Stimulated activated CD8-positive, alpha-beta memory T cell treated with anti-CD3 and anti-CD28 coated beads, Interleukin-2, amount 100 ng/mL, for 1 hour (primary cell): Measurements from ENCODE around the gene ZNF280B.
"Not testable (repeated sequence)": the region's sequence is repeated elsewhere in the genome, so short reads cannot be mapped to it uniquely, and the experiment has no call there.

Experiments used
- DNase-seq, 2 donors: peaks; one replicate each; pipeline ENCODE4 v3.0.0-alpha.2; 2020; ENCODE audit warnings: low read depth in 2 of 2

ZNF280B gene

DNA sequence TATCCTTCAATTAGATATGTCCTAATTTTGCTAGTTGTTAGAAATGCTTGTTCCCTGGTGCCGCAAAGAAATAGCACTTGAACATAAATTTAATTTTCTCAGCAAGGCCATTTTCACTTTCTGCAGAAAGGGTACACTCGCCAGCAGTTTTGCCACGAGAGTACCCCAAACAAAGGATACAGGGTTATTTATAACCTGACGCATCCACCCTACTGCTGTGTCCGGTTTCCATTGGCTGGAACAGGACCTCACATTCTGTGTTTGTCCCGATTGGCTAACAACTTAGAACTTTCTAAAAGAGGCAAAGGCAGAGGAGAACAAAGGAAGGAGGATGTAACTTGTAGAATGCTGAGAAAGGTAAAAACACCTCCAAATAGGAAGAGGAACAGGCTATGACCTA lies 1.4 kb upstream of the ZNF280B start:
- DNase-seq: not testable (repeated sequence)

DNA sequence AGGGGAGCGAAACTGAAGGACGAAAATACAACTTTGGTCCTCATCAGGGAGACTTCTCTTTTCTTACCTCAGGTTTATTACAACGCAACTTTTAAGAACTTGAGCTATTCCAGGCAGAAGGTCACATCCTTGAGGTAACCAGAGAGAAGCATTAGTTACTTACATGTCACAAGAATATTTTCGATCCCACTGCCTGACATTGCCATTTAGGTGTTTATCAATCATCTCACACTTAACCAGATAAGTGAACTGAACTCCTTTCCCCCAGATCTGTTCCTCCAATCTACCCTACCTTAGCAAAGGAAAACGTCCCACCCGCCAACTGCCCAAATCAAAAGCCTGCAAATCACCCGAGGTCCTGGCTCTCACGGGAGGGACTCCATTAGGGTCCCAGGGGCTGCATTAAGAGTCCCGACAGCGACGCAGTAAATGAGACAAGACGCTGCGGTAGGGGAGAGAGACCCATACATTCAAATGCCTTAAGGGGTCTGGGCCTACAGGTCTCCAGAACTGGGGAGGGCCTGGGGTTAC lies 734 bp downstream of the ZNF280B start:
- DNase-seq: no peak

DNA sequence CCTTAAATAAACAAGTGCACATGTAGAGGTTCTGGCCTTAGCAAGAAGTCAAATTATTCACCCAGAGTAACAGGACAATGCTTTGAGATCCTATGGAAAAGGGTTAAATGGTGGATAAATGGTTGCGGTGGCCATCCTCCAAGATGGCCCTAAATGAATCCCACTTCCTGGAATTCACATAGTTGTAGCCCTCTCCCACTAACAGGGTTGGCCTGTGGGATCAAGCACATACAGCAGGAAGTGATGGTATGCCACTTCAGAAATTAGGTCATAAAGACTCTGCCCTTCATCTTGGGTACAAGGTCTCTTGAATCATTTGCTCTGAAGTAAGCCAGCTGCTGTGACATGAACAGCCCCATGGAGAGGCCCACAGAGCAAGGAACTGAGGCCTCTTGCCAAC lies 1.8 kb downstream of the ZNF280B start:
- DNase-seq: no peak

DNA sequence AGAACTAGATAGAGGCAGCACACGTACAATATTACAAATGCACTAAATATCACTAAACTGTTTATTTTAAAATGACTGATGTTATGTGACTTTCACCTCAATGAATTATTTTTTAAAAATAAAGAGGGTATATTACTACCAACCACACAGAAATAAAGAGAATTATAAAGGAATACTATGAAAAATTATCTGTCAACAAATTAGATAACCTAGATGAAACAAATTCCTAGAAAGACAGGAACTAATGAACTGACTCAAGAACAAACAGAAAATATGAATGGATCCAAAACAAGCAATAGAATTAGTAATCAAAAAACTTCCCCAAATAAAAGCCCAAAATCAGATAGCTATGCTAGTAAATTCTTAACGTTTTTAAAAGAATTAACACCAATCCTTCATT lies 10.3 kb downstream of the ZNF280B start:
- no peak for DNase-seq

DNA sequence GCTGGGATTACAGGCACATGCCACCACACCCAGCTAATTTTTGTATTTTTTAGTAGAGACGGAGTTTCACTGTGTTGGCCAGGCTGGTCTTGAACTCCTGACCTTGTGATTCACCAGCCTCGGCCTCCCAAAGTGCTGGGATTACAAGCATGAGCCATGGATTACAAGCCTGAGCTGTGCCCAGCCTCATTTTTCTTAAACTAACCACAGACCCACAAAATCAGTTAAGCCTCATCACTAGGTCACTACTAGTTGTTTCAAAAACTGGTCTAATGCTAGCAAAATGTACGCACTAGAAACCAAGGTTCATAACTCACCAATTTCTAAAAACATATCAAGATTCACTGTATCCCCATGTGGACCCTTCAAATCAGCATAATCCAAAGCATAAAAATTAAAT lies 17.0 kb downstream of the ZNF280B start:
- DNase-seq: not testable (repeated sequence)

DNA sequence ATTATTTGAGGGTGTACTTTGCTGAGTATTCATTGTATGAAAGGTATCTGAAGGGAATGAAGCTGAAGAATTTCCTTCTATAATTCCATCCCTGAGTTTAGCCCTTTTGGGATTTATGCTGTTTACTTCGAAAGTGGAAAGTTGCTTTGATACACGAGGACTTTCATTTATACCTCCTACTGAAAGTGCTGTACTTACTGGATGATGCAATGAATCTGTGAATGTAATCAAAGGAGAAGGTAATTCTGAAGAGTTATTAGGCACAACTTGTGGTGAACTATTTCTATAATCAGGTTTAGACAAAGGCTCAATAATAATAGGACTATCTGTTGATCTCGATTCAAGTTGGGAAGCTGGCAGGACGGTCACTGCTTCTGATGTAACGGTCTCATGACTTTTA lies 19.8 kb downstream of the ZNF280B start:
- DNase-seq: no peak

DNA sequence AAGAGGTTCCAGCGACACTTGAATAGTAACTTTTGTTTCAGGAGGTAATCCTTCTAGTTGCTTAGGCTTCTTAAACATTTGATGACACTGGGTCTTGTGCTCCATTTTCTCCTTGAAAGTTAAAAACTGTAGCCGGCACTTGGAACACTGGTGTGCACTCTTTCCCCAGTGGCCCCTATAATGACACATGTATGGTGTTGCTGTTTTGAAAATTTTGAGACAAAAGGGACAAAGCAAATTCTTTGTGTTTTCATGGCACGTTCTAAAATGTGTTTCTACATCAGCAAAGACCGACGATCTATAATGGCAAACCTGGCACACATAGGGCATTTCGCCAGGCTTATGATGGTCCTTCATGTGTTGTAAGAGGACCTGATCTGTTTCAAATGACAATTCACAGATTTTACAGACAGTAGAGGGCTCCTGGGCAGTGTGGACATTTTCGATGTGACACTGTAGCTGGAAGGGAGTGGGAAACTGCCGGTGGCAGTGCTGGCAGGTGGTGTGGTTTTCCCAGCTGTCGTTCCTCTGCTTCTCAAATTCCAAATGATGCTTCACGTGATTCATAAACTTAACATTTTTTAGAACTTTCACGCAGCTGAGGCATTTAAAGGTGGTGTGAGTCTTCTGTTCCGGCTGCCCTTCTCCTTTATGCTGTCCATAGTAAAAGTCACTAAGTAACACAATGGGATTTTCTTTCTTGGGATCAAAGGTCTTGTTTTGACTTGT lies 20.5 kb downstream of the ZNF280B start:
- no peak for DNase-seq

DNA sequence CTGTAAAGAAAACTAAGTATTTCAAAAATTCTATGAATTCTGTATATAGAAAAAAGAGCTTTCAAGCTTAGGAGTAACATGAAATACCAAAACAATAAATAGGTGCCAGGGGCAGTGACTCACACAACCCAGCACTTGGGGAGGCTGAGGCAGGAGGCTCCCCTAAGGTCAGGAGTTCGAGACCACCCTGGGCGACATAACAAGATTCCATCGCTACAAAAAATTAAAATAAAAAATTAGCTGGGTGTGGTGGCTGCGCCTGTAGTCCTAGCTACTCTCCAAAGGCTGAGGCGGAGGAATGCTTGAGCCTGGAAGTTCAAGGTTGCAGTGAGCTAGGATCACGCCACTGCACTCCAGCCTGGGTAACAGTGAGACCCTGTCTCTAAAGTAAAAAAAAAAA lies 21.5 kb downstream of the ZNF280B start:
- no peak for DNase-seq

DNA sequence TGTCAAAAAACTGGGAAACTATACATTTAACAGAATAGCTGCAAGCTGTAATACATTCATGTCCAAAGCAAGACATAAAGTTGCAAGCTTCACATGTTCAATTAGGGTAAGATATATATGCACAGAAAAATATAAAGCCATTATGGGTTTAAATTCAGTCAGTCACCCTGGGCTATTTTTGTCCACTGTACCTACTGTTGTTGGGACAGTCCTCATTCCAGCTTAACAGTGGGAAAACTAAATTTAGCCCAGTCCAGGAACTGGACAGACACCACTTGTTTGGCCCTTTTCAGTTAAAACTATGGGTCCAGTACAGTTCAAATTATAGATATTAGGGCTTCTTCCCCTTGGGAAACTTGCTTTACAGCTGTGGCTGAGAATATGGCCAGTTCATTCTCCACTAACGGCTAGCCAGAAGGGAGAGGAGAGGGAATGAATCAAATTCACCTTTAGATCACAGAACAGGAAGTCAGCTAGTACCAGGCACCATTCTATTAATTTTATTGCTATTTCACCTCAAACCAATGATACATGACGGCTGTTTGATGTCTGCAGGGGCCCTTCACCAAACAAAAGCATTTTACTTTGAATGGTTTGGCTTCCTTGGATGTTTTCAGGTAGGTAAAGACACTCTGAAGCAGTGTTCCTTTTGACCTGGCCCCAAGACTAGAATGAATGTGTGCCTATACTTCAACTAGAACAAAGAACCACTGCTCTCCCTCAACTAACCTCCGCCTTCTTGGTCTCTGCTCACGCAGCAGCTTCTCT lies 22.2 kb downstream of the ZNF280B start:
- DNase-seq: no peak

DNA sequence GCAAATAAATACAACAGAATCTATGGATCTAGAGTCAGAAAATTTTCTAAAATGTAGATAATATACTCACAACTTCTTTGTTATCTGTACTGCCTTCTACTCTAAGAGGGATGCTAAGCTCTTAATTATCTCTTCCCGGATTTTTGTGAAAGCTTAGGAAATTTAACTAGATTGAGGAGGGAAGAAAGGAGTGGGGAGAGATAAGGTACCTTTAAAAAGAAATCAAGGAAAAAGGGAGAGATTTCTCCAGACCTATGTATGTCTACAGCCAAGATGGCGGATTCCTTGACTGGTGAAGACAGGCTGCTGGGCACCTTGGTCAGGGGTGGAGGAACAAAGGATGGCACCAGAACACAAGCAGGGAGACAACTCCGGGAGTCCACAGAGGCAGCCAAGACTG lies 23.0 kb downstream of the ZNF280B start:
- DNase-seq: no peak

DNA sequence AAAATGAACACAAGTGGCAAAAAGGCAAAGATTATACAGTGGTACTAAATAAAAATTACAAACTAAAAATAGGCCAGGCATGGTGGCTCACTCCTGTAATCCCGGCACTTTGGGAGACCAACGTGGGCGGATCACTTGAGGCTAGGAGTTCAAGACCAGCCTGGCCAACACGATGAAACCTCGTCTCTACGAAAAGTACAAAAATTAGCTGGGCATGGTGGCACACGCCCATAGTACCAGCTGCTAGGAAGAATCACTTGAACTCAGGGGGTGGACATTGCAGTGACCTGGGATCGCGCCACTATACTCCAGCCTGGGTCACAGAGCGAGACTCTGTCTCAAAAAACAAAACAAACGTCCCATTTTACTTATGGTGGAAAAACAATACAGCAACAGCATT lies 24.5 kb downstream of the ZNF280B start:
- DNase-seq: no peak

DNA sequence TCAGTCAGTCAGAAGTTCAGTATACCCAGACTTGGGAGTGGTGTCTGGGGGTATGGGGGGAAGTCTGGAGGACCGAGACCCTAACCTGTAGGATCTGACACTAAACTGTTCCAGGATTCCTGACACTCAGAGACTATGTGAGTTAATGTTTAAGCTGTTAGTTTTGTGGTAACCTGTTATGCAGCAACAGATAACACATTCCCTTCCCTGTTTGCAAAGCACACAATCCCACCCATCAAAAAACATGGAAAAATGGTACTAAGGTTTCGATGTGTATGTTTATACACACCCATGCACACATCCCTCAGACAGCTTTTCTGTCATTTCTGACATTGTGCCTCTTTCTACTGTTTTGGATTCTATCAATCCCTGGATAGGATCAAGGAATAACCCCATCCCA lies 27.6 kb downstream of the ZNF280B start:
- DNase-seq: no peak

DNA sequence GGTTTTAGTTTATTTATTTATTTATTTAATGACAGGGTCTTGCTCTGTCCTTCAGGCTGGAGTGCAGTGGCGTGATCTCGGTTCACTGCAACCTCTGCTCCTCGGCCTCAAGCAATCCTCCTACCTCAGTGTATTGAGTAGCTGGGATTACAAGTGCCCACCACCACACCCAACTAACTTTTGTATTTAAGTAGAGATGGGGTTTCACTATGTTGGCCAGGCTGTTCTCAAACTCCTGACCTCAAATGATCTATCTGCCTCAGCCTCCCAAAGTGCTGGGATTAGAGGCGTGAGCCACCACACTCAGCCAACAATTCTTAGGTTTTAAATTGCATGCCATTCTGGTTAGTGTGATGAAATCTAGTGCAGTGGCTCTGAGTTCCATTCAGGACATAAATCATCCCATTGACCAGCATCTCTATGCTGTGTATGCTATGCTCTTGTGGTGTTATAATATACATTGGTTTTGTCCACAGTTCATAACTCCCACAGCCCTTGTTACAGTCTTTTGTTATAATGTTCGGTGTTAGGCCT lies 28.5 kb downstream of the ZNF280B start:
- no peak for DNase-seq

DNA sequence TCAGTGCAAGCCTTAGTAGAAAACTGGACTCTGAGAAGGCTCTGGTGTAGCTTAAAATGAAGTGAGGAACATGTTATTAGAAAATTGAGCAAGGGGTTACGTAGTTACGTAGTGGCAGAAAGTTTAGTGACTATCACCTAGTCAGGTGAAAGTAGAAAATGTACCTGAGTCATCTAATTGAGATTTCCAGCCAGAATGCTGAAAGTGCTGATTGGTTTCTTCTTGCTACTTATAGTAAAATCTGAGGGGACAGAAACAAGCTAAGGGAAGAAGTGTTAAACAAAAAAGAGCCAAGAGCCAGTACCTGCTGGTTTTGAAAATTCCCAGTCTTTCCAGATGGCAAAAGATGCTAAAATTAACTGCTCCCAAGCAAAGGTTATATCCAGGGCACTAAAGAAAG lies 29.4 kb downstream of the ZNF280B start:
- no peak for DNase-seq

DNA sequence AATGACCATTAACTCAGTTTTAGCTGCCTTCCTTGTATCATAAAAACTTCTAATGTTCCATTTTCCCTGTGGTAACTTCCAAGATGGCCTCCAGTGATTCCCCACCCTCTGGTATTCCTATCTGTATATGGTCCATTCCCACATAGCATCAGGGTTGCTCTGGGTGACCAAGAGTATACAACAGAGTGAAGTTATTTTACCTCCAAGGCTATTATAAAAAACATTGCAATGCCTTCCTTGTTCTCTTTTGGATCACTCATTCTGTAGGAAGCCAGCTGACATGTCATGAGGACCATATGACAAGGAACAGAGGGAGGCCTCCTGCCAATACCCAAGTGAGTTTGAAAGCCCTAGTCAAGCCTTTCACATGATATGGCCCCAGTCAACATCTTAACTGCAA lies 30.1 kb downstream of the ZNF280B start:
- DNase-seq: no peak

DNA sequence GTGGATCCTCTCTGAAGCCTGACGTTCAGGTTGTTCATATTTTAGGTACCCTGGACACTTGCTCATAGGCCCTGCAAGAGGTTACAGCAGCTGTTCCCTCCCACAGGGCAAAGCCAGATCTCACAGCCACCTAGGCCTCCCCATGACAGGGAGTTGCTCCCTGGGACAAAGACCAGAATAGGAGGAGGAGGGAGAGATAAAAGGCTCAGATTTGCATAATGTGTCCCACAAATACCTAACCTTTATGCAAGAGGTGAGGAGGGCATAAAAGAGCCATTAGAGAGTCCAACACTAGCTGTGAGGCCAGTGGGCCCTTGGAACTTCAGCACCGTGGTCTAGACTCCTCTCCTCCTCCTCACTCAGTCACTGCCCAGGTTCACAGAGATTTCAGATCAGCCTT lies 33.8 kb downstream of the ZNF280B start:
- DNase-seq: no peak

DNA sequence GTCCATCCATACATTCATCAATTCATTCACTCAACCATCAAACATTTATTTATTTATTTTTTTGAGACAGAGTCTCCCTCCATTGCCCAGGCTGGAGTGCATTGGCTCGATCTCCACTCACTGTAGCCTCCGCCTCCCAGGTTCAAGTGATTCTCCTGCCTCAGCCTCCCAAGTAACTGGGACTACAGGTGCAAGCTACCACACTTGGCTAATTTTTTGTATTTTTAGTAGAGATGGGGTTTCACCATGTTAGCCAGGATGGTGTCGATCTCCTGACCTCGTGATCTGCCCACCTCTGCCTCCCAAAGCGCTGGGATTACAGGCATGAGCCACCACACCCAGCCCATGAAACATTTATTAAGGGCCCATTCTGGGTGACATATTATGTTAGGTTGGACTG lies 37.4 kb downstream of the ZNF280B start:
- not testable (repeated sequence) for DNase-seq

DNA sequence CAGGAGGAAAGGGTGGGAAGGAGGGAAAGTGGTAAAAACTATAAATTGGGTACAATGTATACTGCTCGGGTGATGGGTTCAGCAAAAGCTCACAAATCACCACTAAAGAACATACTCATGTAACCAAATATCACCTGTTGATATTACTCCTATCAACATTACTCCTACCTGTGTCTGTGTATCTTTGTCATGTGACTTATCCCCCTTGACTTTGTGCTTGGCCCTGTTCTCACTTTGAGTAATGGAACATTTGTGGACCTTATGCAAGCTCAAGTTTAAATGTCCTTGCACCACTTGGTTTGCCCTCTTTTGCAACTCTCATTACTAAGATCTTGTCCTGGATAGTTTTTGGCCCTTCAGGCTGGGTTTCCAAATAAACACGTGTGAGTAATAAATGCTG lies 39.0 kb downstream of the ZNF280B start:
- DNase-seq: no peak

DNA sequence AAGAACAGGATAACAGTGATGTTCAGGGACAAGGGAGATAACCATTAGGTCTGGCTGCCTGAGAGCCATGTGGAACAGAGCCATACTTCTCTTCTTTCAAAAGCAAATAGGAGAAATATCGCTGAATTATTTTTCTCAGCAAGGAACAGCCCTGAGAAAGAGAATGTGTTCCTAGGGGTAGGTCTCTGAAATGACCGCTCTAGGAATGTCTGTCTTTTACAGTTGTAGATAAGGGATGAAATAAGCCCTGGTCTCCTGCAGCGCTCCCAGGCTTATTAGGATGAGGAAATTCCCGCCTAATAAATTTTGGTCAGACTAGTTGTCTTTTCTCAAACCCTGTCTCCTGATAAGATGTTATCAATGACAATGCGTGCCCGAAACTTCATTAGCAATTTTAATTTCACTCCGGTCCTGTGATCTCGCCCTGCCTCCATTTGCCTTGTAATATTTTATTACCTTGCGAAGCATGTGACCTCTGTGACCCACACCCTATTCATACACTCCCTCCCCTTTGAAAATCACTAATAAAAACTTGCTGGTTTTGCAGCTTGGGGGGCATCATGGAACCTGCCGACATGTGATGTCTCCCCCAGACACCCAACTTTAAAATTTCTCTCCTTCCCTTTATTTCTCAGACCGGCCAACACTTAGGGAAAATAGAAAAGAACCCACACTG lies 39.6 kb downstream of the ZNF280B start:
- not testable (repeated sequence) for DNase-seq

DNA sequence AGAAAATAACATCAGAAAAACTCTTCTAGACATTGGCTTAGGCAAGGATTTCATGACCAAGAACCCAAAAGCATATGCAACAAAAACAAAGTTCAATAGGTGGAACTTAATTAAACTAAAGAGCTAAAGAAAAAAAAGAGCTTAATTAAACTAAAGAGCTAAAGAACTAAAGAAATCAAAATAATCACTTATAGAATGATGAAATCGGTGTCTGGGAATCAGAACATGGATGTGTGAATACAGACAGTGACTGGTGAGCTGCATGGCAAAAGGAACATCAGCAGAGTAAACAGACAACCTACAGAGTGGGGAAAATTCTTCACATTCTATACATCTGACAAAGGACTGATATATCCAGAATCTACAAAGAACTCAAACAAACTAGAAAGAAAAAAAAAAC lies 41.4 kb downstream of the ZNF280B start:
- DNase-seq: no peak

DNA sequence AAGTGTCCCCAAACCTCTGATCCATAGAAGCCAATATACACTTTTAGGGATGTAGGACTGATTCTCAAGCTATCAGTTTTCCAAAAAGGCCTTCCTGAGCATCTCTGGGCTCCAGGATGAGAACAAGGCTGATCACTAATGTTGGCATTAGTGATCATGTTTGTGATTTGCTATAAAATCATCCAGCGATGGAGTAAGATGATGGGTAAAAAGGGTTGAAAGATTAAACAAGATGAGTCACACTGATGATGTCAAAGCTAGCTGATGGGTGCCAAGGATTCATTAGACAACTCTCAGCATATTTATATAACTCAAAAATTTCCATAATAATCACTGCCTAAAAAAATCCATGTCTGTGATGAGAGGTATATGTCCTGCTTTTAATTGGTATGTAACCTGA lies 42.8 kb downstream of the ZNF280B start:
- no peak for DNase-seq

DNA sequence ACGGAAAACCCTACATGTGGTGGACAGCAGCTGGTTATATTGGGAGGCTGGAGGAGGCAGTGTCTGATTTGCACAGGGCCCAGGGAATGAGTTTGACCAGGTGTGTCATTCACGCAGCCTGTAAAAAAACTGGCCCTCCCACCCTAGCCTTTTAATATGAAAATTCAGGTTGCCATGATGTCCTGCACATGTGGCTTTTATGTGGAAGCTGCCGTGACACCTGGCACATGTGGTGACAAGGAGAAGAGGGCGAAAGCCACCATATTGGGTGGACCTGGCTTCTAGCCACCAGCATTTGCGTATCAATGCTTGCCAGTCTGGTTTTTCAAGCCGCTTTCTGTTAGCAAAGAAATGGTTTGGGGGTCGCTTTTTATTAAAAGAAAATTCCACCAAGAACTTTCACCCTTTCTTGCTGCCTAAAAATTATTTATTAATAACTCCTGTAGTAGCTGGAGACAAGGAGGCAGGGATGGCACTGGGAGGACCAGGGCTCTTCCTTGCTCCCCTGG lies 43.4 kb downstream of the ZNF280B start:
- DNase-seq: no peak
